Right kidney (tissue), 1 donor: ENCODE results near the gene SNAPC4.
"Not testable (repeated sequence)": the region's sequence is repeated elsewhere in the genome, so short reads cannot be mapped to it uniquely, and the experiment has no call there.

Source experiments
- DNase-seq: peaks from one replicate; pipeline ENCODE4 v3.0.0-alpha.2; 2016

Gene SNAPC4

DNA sequence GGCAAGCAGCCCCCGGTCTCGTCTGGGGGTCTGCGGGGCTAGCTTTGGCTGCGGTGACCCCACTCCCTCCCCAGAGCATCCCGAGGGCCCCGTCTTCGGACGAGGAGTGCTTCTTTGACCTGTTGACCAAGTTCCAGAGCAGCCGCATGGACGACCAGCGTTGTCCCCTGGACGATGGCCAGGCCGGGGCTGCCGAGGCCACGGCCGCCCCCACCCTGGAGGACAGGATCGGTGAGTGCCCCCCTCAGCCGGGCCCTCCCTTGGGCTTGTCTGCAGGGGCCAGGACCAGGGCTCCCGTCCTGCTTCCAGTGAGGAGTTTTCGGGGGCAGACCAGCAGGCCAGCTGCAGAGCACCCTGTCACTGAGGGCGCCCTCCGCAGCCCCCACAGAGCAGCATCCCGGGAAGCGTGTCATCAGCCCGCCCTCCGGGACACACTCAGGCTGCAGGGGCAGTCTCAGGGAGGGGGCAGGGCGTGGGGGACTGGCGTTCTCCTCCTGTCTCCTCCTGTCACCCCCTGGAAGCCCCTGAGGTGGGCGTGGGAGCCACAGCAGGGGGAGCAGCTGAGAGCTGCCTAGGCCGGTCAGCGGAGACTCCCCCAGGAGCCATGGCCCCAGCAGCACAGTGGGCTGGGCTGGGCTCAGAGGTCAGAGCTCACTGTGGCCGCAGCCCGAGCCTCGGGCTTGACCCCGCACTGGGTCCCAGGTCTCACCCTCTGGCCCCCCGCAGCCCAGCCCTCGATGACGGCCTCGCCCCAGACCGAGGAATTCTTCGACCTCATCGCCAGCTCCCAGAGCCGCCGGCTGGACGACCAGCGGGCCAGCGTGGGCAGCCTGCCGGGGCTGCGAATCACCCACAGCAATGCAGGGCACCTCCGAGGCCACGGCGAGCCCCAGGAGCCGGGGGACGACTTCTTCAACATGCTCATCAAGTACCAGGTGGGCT, 44.1 kb downstream of the SNAPC4 start:
- no peak for DNase-seq

DNA sequence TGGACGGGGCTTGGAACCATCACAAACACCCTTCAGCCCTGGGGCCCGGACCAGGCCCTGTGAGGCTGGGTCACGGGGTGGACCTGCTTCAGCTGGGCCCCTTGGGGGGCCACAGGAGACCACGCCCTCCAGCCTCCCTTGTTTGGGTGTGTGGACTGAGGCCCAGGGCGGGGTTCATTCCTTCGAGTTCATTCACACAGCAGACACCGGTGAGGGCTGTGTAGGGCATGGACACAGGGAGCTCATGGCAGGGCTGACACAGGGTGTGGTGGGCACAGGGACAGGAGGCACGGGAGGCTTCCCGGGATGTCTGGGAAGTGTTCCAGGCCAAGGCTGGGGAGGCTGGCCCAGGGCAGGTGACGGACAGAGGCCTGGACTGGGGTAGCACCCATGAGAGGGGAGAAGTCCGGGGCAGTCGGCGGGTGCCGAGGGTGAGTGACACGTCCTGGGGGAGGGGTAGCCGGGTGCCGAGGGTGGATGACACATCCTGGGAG, 45.3 kb downstream of the SNAPC4 start:
- no peak for DNase-seq

DNA sequence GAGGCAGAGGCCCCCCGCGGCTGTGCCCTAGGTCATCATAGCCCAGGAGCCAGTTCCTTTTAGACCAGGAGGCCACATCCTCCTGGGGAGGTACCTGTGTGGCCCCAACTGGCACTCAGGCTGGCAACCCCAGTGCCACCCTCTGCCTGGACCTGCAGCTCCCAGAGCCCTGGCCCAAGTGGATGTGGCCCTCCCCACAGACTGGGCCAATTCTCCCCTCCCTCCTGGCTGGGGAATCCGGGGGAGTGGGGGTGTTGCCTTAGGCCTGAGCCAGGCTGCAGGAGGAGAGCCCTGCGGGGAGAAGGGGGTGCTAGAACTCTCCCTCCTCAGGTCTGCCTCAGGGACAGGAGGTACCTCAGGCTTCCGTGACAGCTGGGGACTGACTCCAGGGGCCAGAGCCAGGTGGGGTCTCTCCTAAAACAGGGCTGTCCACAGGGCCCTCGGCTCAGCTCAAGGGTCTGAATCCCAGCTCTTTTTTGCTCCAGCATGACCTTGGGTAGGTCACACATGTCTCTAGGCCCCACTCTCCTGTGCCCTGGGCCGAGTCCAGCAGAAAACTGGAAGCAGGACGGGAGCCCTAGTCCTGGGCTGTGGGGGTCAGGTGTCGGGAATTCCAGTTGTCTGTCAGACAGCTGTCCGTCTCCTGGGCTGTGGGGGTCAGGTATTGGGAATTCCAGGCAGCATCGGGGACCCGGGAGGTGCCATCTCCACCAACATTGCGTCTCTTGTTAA, 46.0 kb downstream of the SNAPC4 start:
- DNase-seq = no peak

DNA sequence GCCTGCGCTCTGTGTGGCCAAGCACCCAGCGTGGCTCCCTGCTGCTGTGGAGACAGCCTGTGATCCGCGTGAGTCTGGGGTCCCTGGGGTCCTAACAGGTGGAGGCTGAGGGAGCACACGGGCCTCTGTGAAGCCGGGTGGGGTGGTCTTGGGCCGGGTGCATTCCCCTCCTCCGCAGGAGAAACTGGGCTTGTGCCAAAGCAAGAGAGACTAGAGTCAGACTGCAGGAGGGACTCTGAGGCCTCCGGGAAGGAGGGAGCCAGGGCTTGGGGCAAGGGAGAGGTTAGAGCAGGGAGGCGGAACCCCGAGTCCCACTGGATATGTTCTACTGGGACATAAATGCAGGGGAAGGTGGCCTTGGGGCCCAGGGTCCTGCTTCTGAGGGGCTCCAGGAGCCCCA, 46.9 kb downstream of the SNAPC4 start:
- DNase-seq = no peak

DNA sequence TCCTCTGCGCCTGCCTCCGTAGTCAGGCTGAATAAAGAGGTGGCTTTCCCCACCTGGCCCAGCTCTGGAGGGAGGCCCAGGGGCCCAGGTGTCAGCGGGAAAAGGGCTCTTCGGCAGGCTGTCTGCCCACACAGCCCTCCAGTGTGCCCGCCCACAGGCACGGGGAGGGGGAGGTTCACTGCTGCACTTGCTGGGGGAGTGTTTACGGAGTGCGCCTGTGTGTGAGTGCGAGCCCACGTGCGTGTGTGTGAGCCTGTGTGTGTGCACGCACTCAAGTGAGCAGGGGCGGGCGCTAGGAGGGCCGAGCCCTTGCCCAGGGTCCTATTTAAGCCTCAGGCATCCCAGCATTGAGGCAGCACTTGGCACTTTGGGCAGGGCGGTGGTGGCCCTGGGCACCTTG, 47.3 kb downstream of the SNAPC4 start:
- no peak for DNase-seq

DNA sequence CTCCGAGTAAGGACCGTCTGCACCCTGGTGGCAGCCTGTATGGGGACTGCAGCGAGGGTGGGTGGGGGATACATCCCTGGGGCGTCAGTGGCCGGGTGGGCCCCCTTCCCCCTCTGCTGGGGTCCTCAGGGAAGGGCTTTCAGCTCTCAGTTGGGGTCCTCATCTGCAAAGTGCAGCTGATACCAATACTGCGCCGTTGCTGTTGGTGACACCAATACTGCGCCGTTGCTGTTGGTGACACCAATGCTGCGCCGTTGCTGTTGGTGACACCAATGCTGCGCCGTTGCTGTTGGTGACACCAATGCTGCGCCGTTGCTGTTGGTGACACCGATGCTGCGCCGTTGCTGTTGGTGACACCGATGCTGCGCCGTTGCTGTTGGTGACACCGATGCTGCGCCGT, 48.1 kb downstream of the SNAPC4 start:
- not testable (repeated sequence) for DNase-seq

DNA sequence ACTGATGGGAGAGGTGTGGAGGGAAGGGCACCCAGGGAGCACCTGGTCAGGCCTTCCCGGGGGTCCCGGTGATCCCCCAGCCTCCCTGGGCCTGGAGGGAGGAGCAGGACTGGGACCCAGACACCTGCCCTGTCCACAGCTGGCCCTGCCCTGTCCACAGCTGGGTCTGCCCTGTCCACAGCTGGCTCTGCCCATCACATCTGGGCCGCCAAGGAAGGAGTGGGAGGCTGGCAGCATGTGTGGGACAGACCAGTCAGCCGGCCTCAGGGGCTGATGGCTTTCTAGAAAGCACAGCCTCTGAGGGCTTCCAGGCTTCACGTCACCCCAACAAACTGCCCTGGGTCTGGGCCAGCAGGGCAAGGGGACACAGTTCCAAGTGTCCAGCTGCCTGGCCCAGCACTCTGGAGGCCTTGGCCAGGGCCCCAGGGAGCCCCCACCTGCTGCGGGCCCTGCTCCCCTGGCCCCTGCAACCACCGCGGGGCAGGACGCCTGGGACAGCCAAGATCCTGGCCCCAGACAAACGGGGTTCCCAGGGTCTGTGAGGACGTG, 48.6 kb downstream of the SNAPC4 start:
- DNase-seq = no peak
